ENCODE measurements around the gene SMIM1.

GRCh38 chr1:3817821-3818597 is 45.5 kb downstream of the SMIM1 start:
- no peak for TF ChIP-seq RAD21 (IDR thresholded peaks at IDR 0.05; ENCODE audit: low read length)
- TF ChIP-seq, protein P1, sequence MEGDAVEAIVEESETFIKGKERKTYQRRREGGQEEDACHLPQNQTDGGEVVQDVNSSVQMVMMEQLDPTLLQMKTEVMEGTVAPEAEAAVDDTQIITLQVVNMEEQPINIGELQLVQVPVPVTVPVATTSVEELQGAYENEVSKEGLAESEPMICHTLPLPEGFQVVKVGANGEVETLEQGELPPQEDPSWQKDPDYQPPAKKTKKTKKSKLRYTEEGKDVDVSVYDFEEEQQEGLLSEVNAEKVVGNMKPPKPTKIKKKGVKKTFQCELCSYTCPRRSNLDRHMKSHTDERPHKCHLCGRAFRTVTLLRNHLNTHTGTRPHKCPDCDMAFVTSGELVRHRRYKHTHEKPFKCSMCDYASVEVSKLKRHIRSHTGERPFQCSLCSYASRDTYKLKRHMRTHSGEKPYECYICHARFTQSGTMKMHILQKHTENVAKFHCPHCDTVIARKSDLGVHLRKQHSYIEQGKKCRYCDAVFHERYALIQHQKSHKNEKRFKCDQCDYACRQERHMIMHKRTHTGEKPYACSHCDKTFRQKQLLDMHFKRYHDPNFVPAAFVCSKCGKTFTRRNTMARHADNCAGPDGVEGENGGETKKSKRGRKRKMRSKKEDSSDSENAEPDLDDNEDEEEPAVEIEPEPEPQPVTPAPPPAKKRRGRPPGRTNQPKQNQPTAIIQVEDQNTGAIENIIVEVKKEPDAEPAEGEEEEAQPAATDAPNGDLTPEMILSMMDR (conservative IDR thresholded peaks at IDR 0.05; ENCODE audit: low read depth, low read length) = no peak
- no peak for TF ChIP-seq BHLHE40 (IDR thresholded peaks at IDR 0.05; ENCODE audit: low read depth, low read length)
- TF ChIP-seq POLR2A (IDR thresholded peaks at IDR 0.05; ENCODE audit: low read depth, low read length) = no peak
- TF ChIP-seq RCOR1 (IDR thresholded peaks at IDR 0.05; ENCODE audit: insufficient replicate concordance, low read length) = no peak
- TF ChIP-seq ELK1 (IDR thresholded peaks at IDR 0.05; ENCODE audit: borderline replicate concordance, low read depth, low read length) = no peak
- TF ChIP-seq CEBPB (IDR thresholded peaks at IDR 0.05; ENCODE audit: low read depth, low read length) = no peak
- TF ChIP-seq SMC3 (IDR thresholded peaks at IDR 0.05; ENCODE audit: low read depth, low read length) = no peak
- TF ChIP-seq MAFK (IDR thresholded peaks at IDR 0.05; ENCODE audit: low read depth, low read length) = no peak
- TF ChIP-seq RFX5 (IDR thresholded peaks at IDR 0.05; ENCODE audit: low read depth, low read length) = no peak
- TF ChIP-seq MAZ (IDR thresholded peaks at IDR 0.05; ENCODE audit: borderline replicate concordance, low read depth, low read length) = no peak
